NT2/D1 (cell line): ENCODE results near the gene NCL.
"Not testable (repeated sequence)": the region's sequence is repeated elsewhere in the genome, so short reads cannot be mapped to it uniquely, and the experiment has no call there.

Experiments used
- DNase-seq: peaks from one replicate; pipeline ENCODE4 v3.0.0-alpha.2; 2011; ENCODE audit warnings: low read depth, low spot score
- H3K27me3 ChIP-seq: 2 replicates; pipeline ENCODE4 v1.6.0; 2011; ENCODE audit warnings: mild to moderate bottlenecking; ENCODE audit not compliant: insufficient read length, insufficient read depth
- H3K36me3 ChIP-seq: 2 replicates; pipeline ENCODE4 v1.6.1; 2011; ENCODE audit warnings: mild to moderate bottlenecking, low read length, mixed read lengths; ENCODE audit not compliant: insufficient read depth, insufficient read length
- H3K4me1 ChIP-seq: 2 replicates; pipeline ENCODE4 v1.5.1; 2011; ENCODE audit not compliant: insufficient read depth, insufficient read length
- H3K4me3 ChIP-seq: 2 replicates; pipeline ENCODE4 v1.5.1; 2011; ENCODE audit warnings: low read depth; ENCODE audit not compliant: insufficient read length
- H3K9ac ChIP-seq: 2 replicates; pipeline ENCODE4 v1.6.0; 2011; ENCODE audit warnings: low read depth; ENCODE audit not compliant: insufficient read length
- H3K9me3 ChIP-seq: 2 replicates; pipeline ENCODE4 v1.5.1; 2011; ENCODE audit warnings: mild to moderate bottlenecking, low read length; ENCODE audit not compliant: insufficient read depth
- SUZ12 ChIP-seq: IDR thresholded peaks from 2 replicates; pipeline ENCODE4 v1.6.1; 2011; ENCODE audit not compliant: insufficient read length, insufficient read depth; ENCODE audit errors: extremely low read depth
- YY1 ChIP-seq: IDR thresholded peaks from 2 replicates; pipeline ENCODE4 v1.6.1; 2011; ENCODE audit not compliant: insufficient read length, insufficient read depth
- ZNF274 ChIP-seq: IDR thresholded peaks from 2 replicates; pipeline ENCODE4 v1.6.1; 2011; ENCODE audit warnings: mild to moderate bottlenecking, low read depth, low read length

NCL gene

GRCh38 chr2:231449503-231450054, 14.7 kb downstream of the NCL start:
- no peak for DNase-seq
- Histone ChIP-seq H3K9ac (no peak overlapping the region), H3K36me3 (peaks cover 32% of the 10 kb centered on the region), H3K9me3 (no peaks in the 10 kb centered on the region), H3K4me3 (no peak overlapping the region), H3K27me3 (no peaks in the 10 kb centered on the region), H3K4me1 (peaks cover 5% of the 10 kb centered on the region)
- TF ChIP-seq ZNF274: no peak
- TF ChIP-seq SUZ12: no peak
- TF ChIP-seq YY1: no peak

- TF ChIP-seq ZNF274 (no peak), YY1 (no peak)
- Histone ChIP-seq H3K9ac (no peak overlapping the region), H3K4me1 (no peaks in the 10 kb centered on the region), H3K9me3 (peaks cover 7% of the 10 kb centered on the region; the same call in 1 of the 2 replicates), H3K4me3 (no peak overlapping the region), H3K36me3 (no peaks in the 10 kb centered on the region), H3K27me3 (no peaks in the 10 kb centered on the region)
- no peak for DNase-seq
Observed at GRCh38 chr2:231436957-231437356, 27.3 kb downstream of the NCL start.

- TF ChIP-seq YY1 (no peak), SUZ12 (no peak), ZNF274 (no peak)
- DNase-seq: no peak
- no peaks in the 10 kb centered on the region for H3K4me1 ChIP-seq
- no peaks in the 10 kb centered on the region for H3K36me3 ChIP-seq
- H3K27me3 ChIP-seq: no peaks in the 10 kb centered on the region
- H3K9me3 ChIP-seq: peaks cover 30% of the 10 kb centered on the region
- H3K4me3 ChIP-seq: no peak overlapping the region
- H3K9ac ChIP-seq: no peak overlapping the region
Observed at GRCh38 chr2:231433990-231434389, 30.3 kb downstream of the NCL start.

- Histone ChIP-seq H3K4me1 (no peaks in the 10 kb centered on the region), H3K9me3 (peaks cover 30% of the 10 kb centered on the region), H3K9ac (no peak overlapping the region), H3K36me3 (no peaks in the 10 kb centered on the region), H3K27me3 (peaks cover 9% of the 10 kb centered on the region), H3K4me3 (no peak overlapping the region)
- no peak for TF ChIP-seq ZNF274
- TF ChIP-seq SUZ12: no peak
- TF ChIP-seq YY1: no peak
- DNase-seq: no peak
Observed at GRCh38 chr2:231431606-231432005, 32.7 kb downstream of the NCL start.

- H3K36me3 ChIP-seq, H3K4me3 ChIP-seq, H3K27me3 ChIP-seq, H3K9ac ChIP-seq, DNase-seq, H3K4me1 ChIP-seq: not testable (repeated sequence)
- H3K9me3 ChIP-seq: peaks cover 30% of the 10 kb centered on the region
Observed at GRCh38 chr2:231430437-231430836, 33.8 kb downstream of the NCL start.

- peaks cover 9% of the 10 kb centered on the region for H3K27me3 ChIP-seq
- no peaks in the 10 kb centered on the region for H3K36me3 ChIP-seq
- H3K4me3 ChIP-seq: no peak overlapping the region
- H3K9ac ChIP-seq: no peak overlapping the region
- H3K9me3 ChIP-seq: peaks cover 30% of the 10 kb centered on the region
- TF ChIP-seq YY1: no peak
- no peak for TF ChIP-seq SUZ12
- no peak for TF ChIP-seq ZNF274
- no peak for DNase-seq
- peaks cover 9% of the 10 kb centered on the region for H3K4me1 ChIP-seq
Observed at GRCh38 chr2:231429901-231430300, 34.4 kb downstream of the NCL start.

- peaks cover 30% of the 10 kb centered on the region for H3K9me3 ChIP-seq
- peaks cover 12% of the 10 kb centered on the region for H3K4me1 ChIP-seq
- no peak overlapping the region for H3K4me3 ChIP-seq
- H3K9ac ChIP-seq: no peak overlapping the region
- TF ChIP-seq YY1 (no peak), SUZ12 (no peak), ZNF274 (no peak)
- peaks cover 12% of the 10 kb centered on the region for H3K27me3 ChIP-seq
- DNase-seq: no peak
- H3K36me3 ChIP-seq: no peaks in the 10 kb centered on the region
Observed at GRCh38 chr2:231429152-231429551, 35.1 kb downstream of the NCL start.

- DNase-seq: no peak
- Histone ChIP-seq H3K4me3 (no peak overlapping the region), H3K27me3 (peaks cover 12% of the 10 kb centered on the region), H3K9ac (no peak overlapping the region), H3K4me1 (peaks cover 12% of the 10 kb centered on the region), H3K9me3 (peaks cover 24% of the 10 kb centered on the region), H3K36me3 (no peaks in the 10 kb centered on the region)
- no peak for TF ChIP-seq ZNF274
- no peak for TF ChIP-seq SUZ12
- TF ChIP-seq YY1: no peak
Observed at GRCh38 chr2:231427116-231427515, 37.2 kb downstream of the NCL start.
